K562 (cell line): Measurements from ENCODE around the gene PRSS57.

Experiments
- CEBPB ChIP-seq: fragments of 450-650 bp; IDR thresholded peaks from 2 replicates; pipeline ENCODE4 v1.6.1; 2016; ENCODE audit warnings: missing genetic modification characterization, missing compliant biosample characterization
- MAFK ChIP-seq: IDR thresholded peaks from 2 replicates; pipeline ENCODE4 v1.6.1; 2011; ENCODE audit warnings: low read length, improper control_type of control experiment

- TF ChIP-seq CEBPB (tag) (no peak), MAFK (no peak)
These were observed 15.6 kb downstream of the PRSS57 start for GRCh38 chr19:679418-680286.
